GM23248 (cell line): ENCODE results near the gene TBC1D2B.
"Not testable (repeated sequence)": the region's sequence is repeated elsewhere in the genome, so short reads cannot be mapped to it uniquely, and the experiment has no call there.

Source experiments
- EZH2 ChIP-seq: fragments of 200-600 bp; sonication (generic); IDR thresholded peaks from 2 replicates; pipeline ENCODE4 v1.6.1; 2018; ENCODE audit warnings: antibody characterized with exemption, mild to moderate bottlenecking; ENCODE audit not compliant: insufficient read depth, poor library complexity, severe bottlenecking
- EZH2phosphoT487 ChIP-seq: fragments of 200-600 bp; sonication (generic); IDR thresholded peaks from 2 replicates; pipeline ENCODE4 v1.6.1; 2018; ENCODE audit warnings: antibody characterized with exemption, moderate library complexity, mild to moderate bottlenecking, low read depth; ENCODE audit not compliant: insufficient read depth

DNA sequence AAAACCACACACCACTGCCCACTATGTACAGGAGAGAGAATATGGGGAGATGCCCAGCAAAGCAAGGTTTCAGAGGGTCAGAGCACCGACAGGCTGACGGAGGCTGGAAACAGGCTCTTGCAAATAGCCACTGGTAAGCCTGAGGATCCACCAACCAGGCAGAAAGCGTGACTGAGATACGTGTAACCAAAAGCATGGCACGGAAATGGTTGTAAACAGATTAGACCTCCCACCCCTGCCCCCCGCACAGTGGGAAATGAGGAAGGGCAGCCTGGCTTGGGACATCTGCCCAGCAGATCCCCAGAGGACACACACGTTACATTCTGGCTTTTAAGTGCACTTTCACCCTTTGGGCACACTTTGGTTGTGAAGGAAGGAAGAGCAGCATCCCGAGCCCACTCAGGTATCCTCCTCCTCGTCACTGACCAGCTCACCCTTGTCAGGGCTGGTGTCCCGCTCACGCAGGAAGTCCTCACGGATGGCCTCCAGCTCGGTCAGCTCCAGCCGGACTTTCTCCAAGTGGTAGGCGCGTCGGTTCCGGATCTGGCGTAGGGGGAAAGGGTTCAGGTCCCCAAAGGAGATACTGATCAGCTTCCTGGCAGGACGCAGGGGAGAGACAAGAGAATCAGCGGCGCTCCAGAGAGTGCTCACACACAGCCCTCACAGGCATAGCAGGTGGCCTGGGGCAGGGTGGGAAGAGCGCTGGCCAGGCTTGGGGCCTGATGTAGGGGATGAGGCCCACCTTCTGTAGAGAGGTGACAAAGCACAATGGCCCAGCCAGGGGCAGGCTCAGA is 79.6 kb downstream of the TBC1D2B start:
- TF ChIP-seq EZH2, EZH2phosphoT487: not testable (repeated sequence)
